ENCODE measurements around the gene DUSP18. TPM values are rescaled to one million over a fixed set of nuclear protein-coding genes. Genes with fewer than 3 reads are reported as not detected.

DUSP18 gene
- total and polyA plus RNA-seq, 9 of the 15 experiments (the other 6 are each of a cell fraction or from before 2014, with no cell fraction given), result 1.00 to 3.7 (median 1.5) TPM

- TF ChIP-seq ZBTB40 (IDR thresholded peaks at IDR 0.05), result peak; percentile 64; the same call in 1 of the 2 replicates
- TF ChIP-seq ZBTB40 (CRISPR knock-in tag; IDR thresholded peaks at IDR 0.05), result no peak
- TF ChIP-seq ZNF444 (CRISPR knock-in tag; IDR thresholded peaks at IDR 0.05), result no peak
- TF ChIP-seq ZNF347 (CRISPR knock-in tag; IDR thresholded peaks at IDR 0.05; ENCODE audit: low read depth), result no peak
- TF ChIP-seq CBX1 (IDR thresholded peaks at IDR 0.05; ENCODE audit: low read depth), result no peak
- TF ChIP-seq SRSF1 (IDR thresholded peaks at IDR 0.05; ENCODE audit: low read depth, low read length), result no peak
- TF ChIP-seq ZNF318 (IDR thresholded peaks at IDR 0.05; ENCODE audit: borderline replicate concordance in 1 of 2, low read depth in 1 of 2), result no peak
- TF ChIP-seq FOSL1 (tag; conservative IDR thresholded peaks at IDR 0.05), result 0 out of 2 replicates have a peak, but pooled peaks have one; percentile 23
Measured at GRCh38 chr22:30635273-30636225, 32.1 kb downstream of the DUSP18 start, which contains the start of gene SLC35E4 (continued).

Data from K562 (cell line).